COR-L47 (cell line): ENCODE data around the gene TENM3.

Experiments
- DNase-seq: peaks from one replicate; lab custom pipeline; 2025; lab: John Stamatoyannopoulos, UW

The TENM3 gene

GRCh38 chr4:182404376-182404775, 161.2 kb downstream of the TENM3 start:
- no peak for DNase-seq

- no peak for DNase-seq
Observed at GRCh38 chr4:182405087-182405486, 161.9 kb downstream of the TENM3 start.

GRCh38 chr4:182409271-182409670, 166.1 kb downstream of the TENM3 start:
- no peak for DNase-seq

- DNase-seq: no peak
Observed at GRCh38 chr4:182411391-182411790, 168.2 kb downstream of the TENM3 start.

- DNase-seq: no peak
Observed at GRCh38 chr4:182413550-182413949, 170.3 kb downstream of the TENM3 start.

- DNase-seq: no peak
Observed at GRCh38 chr4:182415116-182415515, 171.9 kb downstream of the TENM3 start.

GRCh38 chr4:182416067-182416466, 172.9 kb downstream of the TENM3 start:
- no peak for DNase-seq

GRCh38 chr4:182418054-182418734, 175.0 kb downstream of the TENM3 start:
- DNase-seq: no peak

- DNase-seq: no peak
Observed at GRCh38 chr4:182420189-182420588, 177.0 kb downstream of the TENM3 start.

GRCh38 chr4:182421753-182422152, 178.6 kb downstream of the TENM3 start:
- DNase-seq: no peak

- DNase-seq: no peak
Observed at GRCh38 chr4:182425302-182425701, 182.1 kb downstream of the TENM3 start.

- no peak for DNase-seq
Observed at GRCh38 chr4:182426901-182427300, 183.7 kb downstream of the TENM3 start.

GRCh38 chr4:182427554-182427953, 184.4 kb downstream of the TENM3 start:
- DNase-seq: no peak

- DNase-seq: no peak
Observed at GRCh38 chr4:182429896-182430295, 186.7 kb downstream of the TENM3 start.

- DNase-seq: no peak
Observed at GRCh38 chr4:182432819-182433218, 189.6 kb downstream of the TENM3 start.

GRCh38 chr4:182434720-182435119, 191.5 kb downstream of the TENM3 start:
- no peak for DNase-seq

GRCh38 chr4:182435401-182435800, 192.2 kb downstream of the TENM3 start:
- no peak for DNase-seq

- DNase-seq: no peak
Observed at GRCh38 chr4:182443070-182443469, 199.9 kb downstream of the TENM3 start.

- DNase-seq: no peak
Observed at GRCh38 chr4:182447767-182448280, 204.6 kb downstream of the TENM3 start.

GRCh38 chr4:182448281-182449151, 205.3 kb downstream of the TENM3 start:
- peak; percentile 92 for DNase-seq

GRCh38 chr4:182449186-182449929, 206.2 kb downstream of the TENM3 start:
- peak; percentile 60 for DNase-seq

GRCh38 chr4:182449930-182450439, 206.8 kb downstream of the TENM3 start:
- DNase-seq: no peak
